Left cardiac atrium (tissue), 4 donors: ENCODE data around the gene GNG12. TPM values are rescaled to one million over a fixed set of nuclear protein-coding genes. Genes with fewer than 3 reads are reported as not detected.
"Not testable (repeated sequence)": the region's sequence is repeated elsewhere in the genome, so short reads cannot be mapped to it uniquely, and the experiment has no call there.

ENCODE experiments used
- ATAC-seq, 2 donors: fragments of 200-7000 bp; cut with Tn5 transposase; one replicate each; pipeline ENCODE4 v1.9.1; 2020; ENCODE audit warnings: mild to moderate bottlenecking in 2 of 2, moderate library complexity in 2 of 2
- DNase-seq: peaks from one replicate; pipeline ENCODE4 v3.0.0-alpha.2; 2020
- intact Hi-C, 2 donors: fragments of 100-400 bp; cut with DNase I; formaldehyde crosslinking; loops; one replicate each; pipeline versions ENCODE4 v1.14.1 to v1.15.1; 2022 to 2023
- total RNA-seq, 2 donors: library from RNA; stranded (reverse); fragmentation: NEBNext Ultra II Directional; extraction: Animal tissue kit (Norgen Biotek cat#: 25700); gene quantifications; one replicate each; pipeline ENCODE4 v1.2.1, GENCODE V29; 2021
- donor health status: DM: no; HTN: yes; CAD: no.
- donor health status: DM: no; HTN: yes; CAD: no; lungs with severe emphysema.
- donor health status: DM: yes; HTN: yes; CAD: no.
- donor health status: Dilated cardiomyopathy.

GNG12 gene
- total RNA-seq, 2 donors from 2014 or later, result 34.1 to 49.6 TPM

DNA sequence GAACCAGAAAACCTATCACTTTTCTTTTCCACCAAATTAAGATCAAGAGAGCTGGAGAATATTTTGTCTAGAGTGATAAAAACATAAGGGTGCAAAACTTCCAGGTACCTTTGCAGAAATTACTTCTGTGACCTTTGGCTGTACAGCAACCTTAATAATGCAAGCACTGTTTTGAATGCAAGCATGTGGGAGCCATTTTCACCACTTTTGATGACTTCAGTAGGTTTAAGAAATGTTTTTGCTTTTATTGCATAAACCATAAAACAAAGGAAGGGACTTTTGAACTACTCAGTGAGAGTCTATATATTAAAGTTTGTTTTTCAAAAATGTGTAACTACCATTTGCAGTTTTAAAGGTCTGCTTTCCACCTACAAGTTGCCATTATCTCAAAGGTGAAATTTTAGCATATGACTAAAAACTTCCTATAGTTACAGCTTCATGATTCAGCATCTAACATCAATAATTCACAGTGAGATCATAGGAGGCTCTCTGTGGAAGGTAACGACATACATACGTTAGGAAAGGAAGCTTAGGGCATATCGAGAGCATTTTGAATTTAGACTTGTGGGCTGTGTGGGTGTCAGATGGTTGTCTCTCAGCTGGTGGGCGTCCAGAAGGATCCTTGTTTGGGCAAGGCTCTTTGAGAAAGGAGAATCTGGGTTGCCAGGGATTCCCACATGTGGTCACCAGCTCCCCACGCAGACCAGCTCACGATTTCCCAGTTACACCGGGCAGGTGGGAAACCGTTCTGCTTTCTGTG, 149.3 kb downstream of the GNG12 start:
- DNase-seq, result no peak
- no peak for ATAC-seq
- intact Hi-C loops, result loop anchor here in 1 of 2 donors (10.0 kb wide), 1 partner anchor 119 kb away; no protein-coding TSS in a partner anchor

GRCh38 chr1:67683316-67683715, 150.0 kb downstream of the GNG12 start:
- no peak for DNase-seq
- intact Hi-C loops, result loop anchor here in 1 of 2 donors (10.0 kb wide), 1 partner anchor 119 kb away; no protein-coding TSS in a partner anchor
- no peak for ATAC-seq

DNA sequence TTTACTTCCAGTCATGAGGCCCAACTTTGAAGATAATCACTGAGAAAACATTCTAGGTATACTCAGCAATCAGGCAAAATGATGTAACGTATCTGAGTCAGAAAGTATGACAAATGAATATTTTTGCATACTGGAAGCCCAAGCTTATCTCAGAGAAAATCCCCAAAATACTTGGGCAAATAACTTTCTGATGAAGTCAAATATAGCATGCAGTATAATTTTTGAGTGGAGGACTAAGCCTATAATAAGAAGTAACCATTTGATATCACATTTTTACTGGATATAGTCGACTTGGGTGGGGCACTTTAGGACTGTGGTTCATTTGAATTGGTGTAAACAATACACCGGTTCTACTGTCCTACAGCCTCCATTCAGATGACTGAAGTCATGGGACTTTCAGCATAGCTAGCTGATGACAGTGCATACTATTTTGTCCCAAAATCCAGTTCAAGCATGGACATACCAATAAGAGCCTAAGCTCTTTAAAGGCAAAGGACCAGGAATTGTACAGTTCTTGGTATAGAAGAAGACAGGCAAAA, 150.5 kb downstream of the GNG12 start:
- intact Hi-C loops, result loop anchor here in 1 of 2 donors (10.0 kb wide), 1 partner anchor 118 kb away; no protein-coding TSS in a partner anchor
- no peak for DNase-seq

GRCh38 chr1:67680486-67680885, 152.8 kb downstream of the GNG12 start:
- intact Hi-C loops, result loop anchor here in 1 of 2 donors (10.0 kb wide), 1 partner anchor 116 kb away; no protein-coding TSS in a partner anchor
- ATAC-seq (no peak), DNase-seq (no peak)

More for the DNA sequence above, 150.5 kb downstream of the GNG12 start:
- no peak for ATAC-seq

DNA sequence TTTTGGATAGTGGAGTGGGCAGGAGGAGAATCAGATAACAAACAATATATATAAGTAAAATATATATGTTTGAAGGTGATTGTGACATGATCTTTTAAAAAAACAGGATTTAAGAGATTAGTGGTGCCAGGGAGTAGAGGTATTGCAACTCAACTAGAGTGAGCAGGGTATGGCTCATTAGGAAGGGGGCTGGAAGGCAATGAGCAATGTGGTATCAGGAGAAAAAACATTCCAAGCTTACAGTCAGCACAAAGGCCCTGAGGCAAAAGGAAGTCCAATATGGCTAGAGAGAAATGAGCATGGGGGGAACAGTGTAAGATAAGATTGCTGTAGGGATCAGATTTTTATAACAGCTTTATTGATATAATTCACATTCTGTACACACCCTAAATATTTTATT, 153.6 kb downstream of the GNG12 start:
- ATAC-seq (no peak), DNase-seq (no peak)
- intact Hi-C loops, result loop anchor here in 1 of 2 donors (10.0 kb wide), 1 partner anchor 115 kb away; no protein-coding TSS in a partner anchor

DNA sequence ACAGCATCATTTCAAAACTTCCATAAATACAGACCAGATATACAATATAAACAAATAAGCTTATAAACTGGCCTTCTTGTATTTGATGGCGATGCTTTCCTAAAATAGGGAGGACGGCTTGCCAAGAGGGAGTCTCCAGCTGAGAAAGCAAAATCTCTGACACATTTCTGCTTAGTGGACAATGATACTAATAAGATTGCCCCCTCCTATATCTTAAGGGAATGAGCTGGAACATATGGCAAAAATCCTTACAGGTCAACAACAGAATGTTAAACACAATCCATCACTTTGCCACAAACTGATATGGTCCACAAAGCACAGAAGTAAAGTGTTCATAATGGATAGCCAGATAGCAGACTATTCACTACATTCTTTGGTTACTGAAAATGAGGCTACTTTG, 155.3 kb downstream of the GNG12 start:
- DNase-seq, result no peak
- intact Hi-C loops, result no loop called here
- no peak for ATAC-seq

GRCh38 chr1:67677408-67677807, 155.9 kb downstream of the GNG12 start:
- intact Hi-C loops, result no loop called here
- no peak for DNase-seq
- ATAC-seq, result no peak

- intact Hi-C loops, result no loop called here
- DNase-seq (no peak), ATAC-seq (no peak)
Observed at GRCh38 chr1:67676946-67677345, 156.3 kb downstream of the GNG12 start.

GRCh38 chr1:67676287-67676686, 157.0 kb downstream of the GNG12 start:
- ATAC-seq, result no peak
- DNase-seq, result no peak
- intact Hi-C loops, result no loop called here

GRCh38 chr1:67675800-67676199, 157.5 kb downstream of the GNG12 start:
- DNase-seq (no peak), ATAC-seq (no peak)
- intact Hi-C loops, result no loop called here

DNA sequence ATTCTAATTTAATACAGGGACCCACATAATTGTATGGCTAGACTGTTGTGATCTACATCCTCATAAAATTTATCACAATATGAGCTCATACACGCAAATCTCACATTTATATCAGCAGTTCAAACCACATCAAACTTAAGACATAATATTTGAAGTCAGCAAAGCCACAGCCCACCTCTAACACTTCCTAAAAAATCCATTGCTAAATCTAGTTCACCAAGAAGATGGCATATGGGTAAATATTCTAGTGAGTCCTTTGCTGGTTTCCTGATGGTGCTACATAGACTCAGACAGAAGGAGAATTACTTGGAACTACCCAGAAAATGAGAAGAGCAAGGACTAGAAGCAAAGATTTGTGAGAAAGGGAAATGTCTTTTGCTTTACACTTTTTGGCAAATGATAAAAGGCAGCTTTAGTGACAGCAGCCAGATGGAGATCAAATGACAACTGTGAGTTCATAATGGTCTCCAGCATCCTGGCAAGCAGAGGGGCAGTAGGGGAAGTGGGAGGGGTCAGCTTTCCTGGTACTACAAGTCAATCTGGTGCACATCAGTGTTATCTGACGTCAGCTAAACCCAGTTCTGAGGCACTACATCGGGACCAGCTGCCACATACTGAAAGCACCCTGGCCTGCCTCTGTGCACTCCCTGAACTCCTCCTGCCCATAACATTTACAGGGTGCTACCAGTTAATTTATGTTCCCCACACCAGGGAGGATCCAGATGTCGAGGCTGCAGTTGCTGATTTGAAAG, 158.8 kb downstream of the GNG12 start:
- ATAC-seq, result peak; percentile 70 to 73
- intact Hi-C loops, result no loop called here
- DNase-seq, result peak; percentile 39

DNA sequence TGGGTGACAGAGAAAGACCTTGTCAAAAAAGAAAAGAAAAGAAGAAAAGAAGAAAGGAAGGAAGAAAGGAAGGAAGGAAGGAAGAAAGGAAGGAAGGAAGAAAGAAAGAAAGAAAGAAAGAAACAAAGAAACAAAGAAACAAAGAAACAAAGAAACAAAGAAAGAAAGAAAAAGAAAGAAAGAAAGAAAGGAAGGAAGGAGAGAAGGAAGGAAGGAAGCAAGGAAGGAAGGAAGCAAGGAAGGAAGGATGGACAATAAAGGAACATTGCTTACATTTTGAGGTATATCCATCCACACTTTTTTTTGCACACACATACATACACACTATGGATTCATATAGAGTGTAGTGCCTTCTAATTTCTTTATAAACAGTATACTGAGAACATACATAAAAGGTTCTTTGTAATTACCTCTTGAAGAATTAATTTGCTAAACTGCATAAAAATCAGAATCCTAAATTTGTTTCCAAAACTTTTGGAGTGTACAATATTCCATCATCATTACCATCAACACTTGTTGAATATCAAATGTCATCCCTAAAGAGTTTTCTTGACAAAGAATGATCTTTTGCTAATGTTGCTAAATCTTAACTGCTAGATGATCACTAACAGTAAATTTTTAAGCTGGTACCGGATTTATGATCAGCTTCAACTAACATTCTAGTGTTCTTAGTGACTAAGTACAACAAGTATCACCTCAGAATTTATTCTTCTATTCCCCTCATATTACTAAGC, 159.6 kb downstream of the GNG12 start:
- DNase-seq, result no peak
- ATAC-seq, result no peak
- intact Hi-C loops, result no loop called here

GRCh38 chr1:67672260-67672803, 160.9 kb downstream of the GNG12 start:
- no peak for DNase-seq
- peak in 1 of 2 donors; percentile 53 for ATAC-seq
- intact Hi-C loops, result no loop called here

GRCh38 chr1:67668660-67669059, 164.6 kb downstream of the GNG12 start:
- ATAC-seq (no peak), DNase-seq (no peak)
- intact Hi-C loops, result no loop called here

GRCh38 chr1:67666636-67667035, 166.6 kb downstream of the GNG12 start:
- ATAC-seq (no peak), DNase-seq (no peak)
- intact Hi-C loops, result no loop called here

GRCh38 chr1:67665307-67665706, 168.0 kb downstream of the GNG12 start:
- ATAC-seq, DNase-seq, intact Hi-C loops: not testable (repeated sequence)

- DNase-seq (no peak), ATAC-seq (no peak)
- intact Hi-C loops, result no loop called here
Observed at GRCh38 chr1:67664048-67664447, 169.2 kb downstream of the GNG12 start.

DNA sequence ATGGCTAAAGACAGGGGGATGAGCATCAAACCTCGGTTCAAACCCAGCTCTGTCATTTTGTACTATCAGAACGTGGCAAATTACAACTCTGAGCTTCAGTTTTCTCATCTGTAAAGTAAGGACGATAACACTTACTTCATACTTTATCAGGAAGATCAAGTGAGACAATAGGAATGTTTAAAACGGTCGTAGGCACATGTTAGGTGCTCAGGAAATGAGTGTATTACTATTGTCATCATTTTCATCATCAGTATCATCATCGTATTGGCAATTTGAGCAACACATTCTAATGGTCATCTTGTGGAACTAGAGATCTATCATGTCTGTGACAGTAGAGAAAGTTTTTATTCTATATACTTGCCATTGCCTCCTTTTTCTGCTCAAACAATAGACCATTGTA, 170.4 kb downstream of the GNG12 start:
- no peak for DNase-seq
- no peak for ATAC-seq
- intact Hi-C loops, result no loop called here

GRCh38 chr1:67659229-67659628, 174.0 kb downstream of the GNG12 start:
- DNase-seq (no peak), ATAC-seq (no peak)
- intact Hi-C loops, result no loop called here
